Measurements from ENCODE around the gene DCTPP1.

GRCh38 chr16:30472328-30472942 lies 42.6 kb upstream of the DCTPP1 start, which contains the start of gene ITGAL:
- TF ChIP-seq RAD21 (IDR thresholded peaks at IDR 0.05; ENCODE audit: low read length) (no peak), CTCF (conservative IDR thresholded peaks at IDR 0.05; ENCODE audit: low read depth, low read length) (no peak), POLR2A (IDR thresholded peaks at IDR 0.05; ENCODE audit: low read depth, low read length) (no peak), FOS (IDR thresholded peaks at IDR 0.05; ENCODE audit: low read depth, low read length) (no peak), BHLHE40 (IDR thresholded peaks at IDR 0.05; ENCODE audit: low read depth, low read length) (no peak), RCOR1 (IDR thresholded peaks at IDR 0.05; ENCODE audit: insufficient replicate concordance, low read length) (no peak), SMC3 (IDR thresholded peaks at IDR 0.05; ENCODE audit: low read depth, low read length) (no peak), ELK1 (IDR thresholded peaks at IDR 0.05; ENCODE audit: borderline replicate concordance, low read depth, low read length) (no peak), CEBPB (IDR thresholded peaks at IDR 0.05; ENCODE audit: low read depth, low read length) (no peak), MXI1 (IDR thresholded peaks at IDR 0.05; ENCODE audit: borderline replicate concordance, low read depth, low read length) (no peak), RFX5 (IDR thresholded peaks at IDR 0.05; ENCODE audit: low read depth, low read length) (no peak), USF2 (IDR thresholded peaks at IDR 0.05; ENCODE audit: low read depth, low read length) (no peak), MAZ (IDR thresholded peaks at IDR 0.05; ENCODE audit: borderline replicate concordance, low read depth, low read length) (no peak), MAFK (IDR thresholded peaks at IDR 0.05; ENCODE audit: low read depth, low read length) (no peak)
